Brain microvascular endothelial cell (primary cell): ENCODE results near the gene LMX1B.

Experiments
- DNase-seq: peaks from one replicate; pipeline ENCODE4 v3.0.0-alpha.2; 2020
- H3K27ac ChIP-seq: fragments of 250-450 bp; sonication (Bioruptor Pico); 2 replicates; pipeline ENCODE4 v1.5.1; 2020; ENCODE audit warnings: mild to moderate bottlenecking, moderate library complexity
- H3K27me3 ChIP-seq: fragments of 250-450 bp; sonication (Bioruptor Pico); replicated peaks from 2 replicates; pipeline ENCODE4 v1.5.1; 2020; ENCODE audit warnings: mild to moderate bottlenecking
- H3K36me3 ChIP-seq: fragments of 250-450 bp; sonication (Bioruptor Pico); replicated peaks from 2 replicates; pipeline ENCODE4 v1.5.1; 2020; ENCODE audit warnings: mild to moderate bottlenecking
- H3K4me3 ChIP-seq: 2 replicates; pipeline ENCODE4 v1.5.1; 2011; ENCODE audit warnings: low read depth, mild to moderate bottlenecking, control low read depth, low read length, moderate library complexity
- in situ Hi-C: cut with HindIII; loops from 2 replicates; pipeline ENCODE4 v1.10.0; 2017; ENCODE audit warnings: low sequenced_read_pairs, low pct_ligation_motif_present
- TF ChIP-seq, protein P1 (sequence below): IDR thresholded peaks from 2 replicates; pipeline ENCODE4 v1.5.1; 2011; ENCODE audit warnings: low read depth, mild to moderate bottlenecking, moderate library complexity, low read length, control low read depth, inconsistent platforms; ENCODE audit errors: missing control alignments

Gene LMX1B

DNA sequence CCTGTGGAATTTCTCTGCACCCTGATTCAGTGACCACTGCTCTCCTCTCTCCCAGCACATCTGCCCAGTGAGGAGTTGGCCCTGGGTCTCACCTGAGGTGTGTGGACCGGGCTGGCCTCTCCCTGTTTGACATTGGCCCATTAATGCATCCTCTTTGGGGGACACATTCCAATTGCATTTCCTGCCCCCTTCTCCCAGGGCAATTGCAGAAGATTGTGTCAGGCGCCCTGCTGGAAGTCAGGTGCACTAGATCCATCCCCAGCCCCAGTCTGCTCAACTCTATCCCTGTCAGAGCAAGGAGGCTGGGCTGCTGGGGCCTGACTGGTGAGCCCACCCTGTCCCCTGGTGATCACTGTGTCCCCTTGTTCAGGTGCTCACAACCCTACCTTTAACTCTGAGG, 84.5 kb downstream of the LMX1B start:
- in situ Hi-C loops, result no loop called here
- no peak for DNase-seq
- no peaks in the 10 kb centered on the region for H3K36me3 ChIP-seq
- no peak overlapping the region for H3K4me3 ChIP-seq
- peaks cover 1% of the 10 kb centered on the region for H3K27me3 ChIP-seq
- TF ChIP-seq, protein P1, sequence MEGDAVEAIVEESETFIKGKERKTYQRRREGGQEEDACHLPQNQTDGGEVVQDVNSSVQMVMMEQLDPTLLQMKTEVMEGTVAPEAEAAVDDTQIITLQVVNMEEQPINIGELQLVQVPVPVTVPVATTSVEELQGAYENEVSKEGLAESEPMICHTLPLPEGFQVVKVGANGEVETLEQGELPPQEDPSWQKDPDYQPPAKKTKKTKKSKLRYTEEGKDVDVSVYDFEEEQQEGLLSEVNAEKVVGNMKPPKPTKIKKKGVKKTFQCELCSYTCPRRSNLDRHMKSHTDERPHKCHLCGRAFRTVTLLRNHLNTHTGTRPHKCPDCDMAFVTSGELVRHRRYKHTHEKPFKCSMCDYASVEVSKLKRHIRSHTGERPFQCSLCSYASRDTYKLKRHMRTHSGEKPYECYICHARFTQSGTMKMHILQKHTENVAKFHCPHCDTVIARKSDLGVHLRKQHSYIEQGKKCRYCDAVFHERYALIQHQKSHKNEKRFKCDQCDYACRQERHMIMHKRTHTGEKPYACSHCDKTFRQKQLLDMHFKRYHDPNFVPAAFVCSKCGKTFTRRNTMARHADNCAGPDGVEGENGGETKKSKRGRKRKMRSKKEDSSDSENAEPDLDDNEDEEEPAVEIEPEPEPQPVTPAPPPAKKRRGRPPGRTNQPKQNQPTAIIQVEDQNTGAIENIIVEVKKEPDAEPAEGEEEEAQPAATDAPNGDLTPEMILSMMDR, result no peak
- no peak overlapping the region for H3K27ac ChIP-seq

DNA sequence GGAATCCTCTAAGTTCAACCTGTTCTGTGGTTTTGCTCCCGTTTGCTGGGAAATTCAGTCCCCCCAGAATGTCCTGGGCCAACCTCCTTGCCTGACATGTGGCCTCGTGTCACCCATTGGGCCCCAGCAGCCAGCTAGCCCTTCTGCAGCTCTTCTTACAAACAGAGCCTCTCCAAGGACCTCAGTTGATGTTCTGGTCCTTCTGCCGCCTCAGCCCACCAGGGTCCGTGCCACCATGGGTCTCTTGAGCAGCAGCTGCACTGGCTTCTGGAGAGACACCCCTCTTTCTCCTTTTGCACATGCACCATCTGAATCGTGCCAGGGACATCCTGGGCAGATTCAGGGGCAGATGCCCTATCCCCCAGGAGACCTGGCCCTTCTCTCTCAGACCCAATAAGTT, 85.0 kb downstream of the LMX1B start:
- H3K4me3 ChIP-seq, result no peak overlapping the region
- DNase-seq, result no peak
- in situ Hi-C loops, result no loop called here
- H3K27ac ChIP-seq, result no peak overlapping the region
- TF ChIP-seq, protein P1, result no peak
- H3K27me3 ChIP-seq, result peaks cover 1% of the 10 kb centered on the region
- H3K36me3 ChIP-seq, result no peaks in the 10 kb centered on the region

DNA sequence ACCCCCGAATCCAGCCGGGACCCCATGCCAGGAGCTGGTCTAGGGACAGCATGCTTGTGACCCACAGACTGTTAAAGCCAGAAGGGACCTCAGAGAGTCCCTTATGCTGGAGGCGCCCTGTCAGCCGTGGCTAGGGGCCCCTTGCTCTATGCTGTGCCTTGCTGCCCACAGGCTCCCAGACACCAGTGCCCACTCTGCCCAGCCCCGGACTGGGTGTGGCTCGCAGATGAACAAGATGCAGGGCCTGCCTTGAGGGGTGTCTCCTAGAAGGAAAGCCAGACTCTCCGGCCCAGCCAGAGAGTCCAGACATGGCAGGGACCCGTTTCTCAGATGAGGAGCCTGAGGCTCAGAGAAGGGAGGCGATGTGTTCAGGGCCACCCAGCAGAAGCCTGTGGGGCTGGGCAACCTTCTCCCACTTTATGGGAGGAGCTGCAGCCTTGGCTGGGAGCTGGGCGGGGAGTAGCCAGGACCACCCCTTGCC, 85.7 kb downstream of the LMX1B start:
- Histone ChIP-seq H3K4me3 (no peak overlapping the region), H3K36me3 (no peaks in the 10 kb centered on the region), H3K27me3 (peaks cover 1% of the 10 kb centered on the region), H3K27ac (no peak overlapping the region)
- DNase-seq, result no peak
- in situ Hi-C loops, result no loop called here
- TF ChIP-seq, protein P1, result no peak

DNA sequence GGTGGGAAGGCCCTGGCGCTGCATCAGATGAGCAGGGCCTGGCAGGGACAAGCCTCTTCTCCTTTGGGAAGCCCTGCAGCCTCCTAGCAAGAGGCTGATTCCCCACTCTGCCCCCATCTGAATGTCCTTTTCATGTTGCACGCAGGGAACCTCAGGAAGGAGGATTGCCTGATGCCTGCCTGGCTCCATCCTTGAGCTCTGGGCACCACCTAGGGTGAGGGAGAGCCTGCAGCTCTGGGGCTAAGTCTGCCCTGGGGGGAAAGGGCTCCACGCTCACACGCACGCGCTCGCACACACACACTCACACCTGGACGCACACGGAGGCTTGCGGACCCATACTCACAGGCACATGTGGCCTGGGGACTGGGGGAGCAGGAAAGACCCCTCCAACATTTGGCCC, 86.6 kb downstream of the LMX1B start:
- in situ Hi-C loops, result no loop called here
- no peak overlapping the region for H3K4me3 ChIP-seq
- peaks cover 1% of the 10 kb centered on the region for H3K27me3 ChIP-seq
- TF ChIP-seq, protein P1, result no peak
- H3K36me3 ChIP-seq, result no peaks in the 10 kb centered on the region
- no peak for DNase-seq
- no peak overlapping the region for H3K27ac ChIP-seq

DNA sequence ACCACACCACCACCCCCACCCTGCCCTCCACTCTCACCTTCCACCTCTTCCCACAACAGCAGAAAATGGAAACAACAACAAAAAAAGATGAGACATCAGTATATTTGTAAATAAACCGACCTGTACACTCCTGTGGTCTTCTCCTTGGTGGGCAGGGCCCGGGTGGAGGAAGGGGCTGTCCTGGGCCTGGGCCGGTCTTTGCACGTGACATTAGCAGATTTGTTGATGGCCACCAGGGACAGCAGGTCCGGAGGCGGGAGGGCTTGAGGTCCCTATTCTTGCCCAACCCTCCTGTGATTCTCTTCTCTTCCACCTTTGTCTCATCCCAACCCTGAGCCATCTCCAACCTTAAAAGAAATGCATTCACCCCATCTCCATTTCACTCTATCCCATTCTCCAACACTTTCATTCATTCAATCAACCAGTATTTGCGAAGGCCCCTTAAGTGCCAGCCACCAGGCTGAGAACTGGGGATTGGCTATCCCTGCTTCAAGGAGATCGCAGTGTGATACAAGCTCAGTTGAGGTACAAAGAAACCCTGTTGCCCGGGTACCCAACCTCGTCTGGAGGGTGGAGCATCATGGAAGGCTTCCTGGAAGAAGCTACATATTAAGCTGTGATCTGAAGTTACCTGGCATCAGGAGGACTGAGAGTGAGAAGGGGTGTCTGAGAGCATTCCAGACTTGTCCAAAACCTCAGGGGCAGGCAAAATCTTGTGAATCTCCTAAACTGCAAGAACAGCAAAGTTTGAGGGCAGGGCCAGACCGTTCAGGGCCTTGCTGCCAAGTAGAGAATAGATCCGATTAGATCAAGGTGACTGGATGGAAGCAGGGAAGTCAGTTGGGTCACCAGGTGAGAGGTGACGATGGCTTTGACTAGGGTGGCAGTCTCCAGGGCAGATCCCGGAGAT, 87.4 kb downstream of the LMX1B start:
- TF ChIP-seq, protein P1, result no peak
- H3K27me3 ChIP-seq, result peaks cover 1% of the 10 kb centered on the region
- no peak overlapping the region for H3K4me3 ChIP-seq
- no peak overlapping the region for H3K27ac ChIP-seq
- H3K36me3 ChIP-seq, result no peaks in the 10 kb centered on the region
- in situ Hi-C loops, result no loop called here
- DNase-seq, result no peak
